Measurements from ENCODE around the gene CFAP299.
"Not testable (repeated sequence)": the region's sequence is repeated elsewhere in the genome, so short reads cannot be mapped to it uniquely, and the experiment has no call there.

CFAP299 gene

DNA sequence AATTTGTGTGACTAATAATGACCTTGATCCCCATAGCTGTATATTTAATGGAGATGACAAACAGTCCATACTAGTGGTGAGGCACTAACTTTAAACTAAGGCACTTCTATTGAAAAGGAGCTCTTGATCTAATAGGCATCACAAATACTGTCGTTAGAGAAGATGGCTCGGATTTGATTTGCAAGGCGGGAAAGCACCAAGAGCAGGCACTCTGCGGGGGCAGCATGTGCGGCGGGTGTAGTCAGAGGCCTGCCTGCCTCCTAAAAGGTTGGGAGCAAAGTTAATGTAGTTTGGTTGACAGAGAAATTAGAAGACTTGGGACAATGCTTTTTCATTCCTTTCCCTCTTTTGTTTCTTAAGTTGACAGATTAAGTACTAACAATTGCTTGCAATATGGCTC, 278.8 kb downstream of the CFAP299 start:
- no peak for DNase-seq

- DNase-seq: no peak
Measured at GRCh38 chr4:80615099-80615498, 279.6 kb downstream of the CFAP299 start.

DNA sequence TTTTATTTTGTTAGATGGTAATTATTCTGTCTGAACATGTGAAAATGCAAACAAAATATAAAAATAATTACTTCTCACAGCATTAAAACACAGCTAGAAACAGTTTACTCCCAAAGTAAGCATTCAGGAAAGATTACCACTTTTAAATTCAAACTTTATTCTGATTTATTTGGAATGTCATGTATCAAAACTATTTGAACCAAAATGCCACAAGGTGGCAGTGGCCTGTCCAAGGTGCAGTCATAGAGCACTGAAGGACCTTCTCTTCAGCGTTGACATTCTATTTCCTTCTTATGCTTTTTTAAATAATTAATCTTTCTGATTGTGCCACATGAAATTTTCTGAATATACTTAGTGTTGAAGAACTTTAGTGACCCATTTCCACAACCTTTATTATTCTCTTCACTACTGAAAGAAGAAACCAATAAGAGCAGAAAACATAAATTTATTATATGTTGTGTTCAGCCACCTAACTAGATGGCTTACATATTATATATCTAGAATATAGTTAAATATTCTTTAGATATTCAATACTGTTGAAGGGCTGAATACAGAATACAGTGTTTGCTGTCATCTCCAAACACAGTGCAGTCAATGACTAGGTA, 283.6 kb downstream of the CFAP299 start:
- DNase-seq: no peak

DNA sequence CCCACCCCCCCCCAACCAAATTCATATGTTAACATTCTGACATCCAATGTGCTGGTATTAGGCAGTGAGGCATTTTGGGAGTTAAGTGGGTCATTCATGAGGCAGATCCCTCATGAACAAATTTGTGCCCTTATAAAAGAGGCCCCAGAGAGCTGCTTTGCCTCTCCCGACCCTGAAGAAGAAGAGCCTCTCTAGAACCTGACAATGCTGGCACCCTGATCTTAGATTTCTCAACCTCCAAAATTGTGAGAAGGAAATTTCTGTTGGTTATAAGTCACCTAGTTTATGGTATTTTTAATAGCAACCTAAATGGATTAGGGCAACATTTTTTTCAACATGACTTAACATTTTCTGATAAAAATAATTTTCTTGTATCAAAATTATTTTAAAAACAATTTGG, 296.3 kb downstream of the CFAP299 start:
- no peak for DNase-seq

- no peak for DNase-seq
Measured at GRCh38 chr4:80637190-80637589, 301.7 kb downstream of the CFAP299 start.

GRCh38 chr4:80646061-80646460, 310.5 kb downstream of the CFAP299 start:
- DNase-seq: no peak

GRCh38 chr4:80655662-80656061, 320.1 kb downstream of the CFAP299 start:
- DNase-seq: no peak

DNA sequence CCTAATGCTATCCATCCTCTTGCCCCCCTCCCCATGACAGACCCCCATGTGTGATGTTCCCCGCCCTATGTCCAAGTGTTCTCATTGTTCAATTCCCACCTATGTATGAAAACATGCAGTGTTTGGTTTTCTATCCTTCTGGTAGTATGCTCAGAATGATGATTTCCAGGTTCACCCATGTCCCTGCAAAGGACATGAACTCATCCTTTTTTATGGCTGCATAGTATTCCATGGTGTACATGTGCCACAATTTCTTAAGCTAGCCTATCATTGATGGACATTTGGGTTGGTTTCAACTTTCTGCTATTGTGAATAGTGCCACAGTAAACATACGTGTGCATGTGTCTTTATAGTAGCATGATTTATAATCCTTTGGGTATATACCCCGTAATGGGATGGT, 334.6 kb downstream of the CFAP299 start:
- DNase-seq: not testable (repeated sequence)

- DNase-seq: no peak
Measured at GRCh38 chr4:80678413-80678812, 342.9 kb downstream of the CFAP299 start.

DNA sequence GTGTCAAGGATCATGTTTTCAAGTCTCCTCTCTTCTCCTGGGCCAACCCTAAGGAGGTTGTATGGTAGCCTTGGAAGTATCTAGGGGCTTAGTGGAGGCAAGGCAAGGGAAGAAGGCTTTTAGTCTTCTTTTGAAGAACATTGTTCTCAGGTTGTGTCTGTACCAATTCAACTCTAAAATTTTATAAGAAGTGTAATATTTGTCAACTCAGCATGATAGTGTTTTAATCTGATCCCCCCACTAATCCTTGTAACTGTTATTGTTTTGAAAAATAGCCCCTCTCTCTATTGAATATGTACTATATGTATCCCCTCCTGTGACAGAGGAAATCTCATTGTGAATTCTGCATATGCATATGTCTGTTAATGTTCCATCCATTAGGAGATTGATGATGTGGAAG, 345.4 kb downstream of the CFAP299 start:
- DNase-seq: no peak

DNA sequence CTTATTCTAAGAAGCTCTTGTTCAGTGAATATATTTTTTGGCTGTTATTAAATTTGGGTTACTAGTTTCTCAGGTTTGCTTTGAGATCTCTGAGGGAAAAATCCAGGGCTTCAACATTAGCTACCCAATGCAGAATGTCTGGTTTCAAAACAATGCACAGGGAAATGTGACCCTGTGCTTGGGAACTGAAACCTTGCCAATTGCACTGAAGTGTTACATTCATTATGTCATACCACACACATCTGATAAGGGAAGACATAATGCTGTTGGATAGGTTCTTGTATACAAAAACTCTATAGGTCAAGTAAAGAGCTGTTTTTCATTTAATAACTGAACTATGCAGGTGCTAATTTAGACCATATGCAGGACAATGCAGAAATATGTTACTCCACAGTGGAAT, 349.7 kb downstream of the CFAP299 start:
- DNase-seq: no peak

DNA sequence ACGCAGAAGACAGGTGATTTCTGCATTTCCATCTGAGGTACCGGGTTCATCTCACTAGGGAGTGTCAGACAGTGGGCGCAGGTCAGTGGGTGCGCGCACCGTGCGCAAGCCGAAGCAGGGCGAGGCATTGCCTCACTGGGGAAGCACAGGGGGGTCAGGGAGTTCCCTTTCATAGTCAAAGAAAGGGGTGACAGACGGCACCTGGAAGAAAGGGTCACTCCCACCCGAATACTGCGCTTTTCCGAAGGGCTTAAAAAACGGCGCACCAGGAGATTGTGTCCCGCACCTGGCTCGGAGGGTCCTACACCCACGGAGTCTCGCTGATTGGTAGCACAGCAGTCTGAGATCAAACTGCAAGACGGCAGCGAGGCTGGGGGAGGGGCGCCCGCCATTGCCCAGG, 352.2 kb downstream of the CFAP299 start:
- DNase-seq: not testable (repeated sequence)

DNA sequence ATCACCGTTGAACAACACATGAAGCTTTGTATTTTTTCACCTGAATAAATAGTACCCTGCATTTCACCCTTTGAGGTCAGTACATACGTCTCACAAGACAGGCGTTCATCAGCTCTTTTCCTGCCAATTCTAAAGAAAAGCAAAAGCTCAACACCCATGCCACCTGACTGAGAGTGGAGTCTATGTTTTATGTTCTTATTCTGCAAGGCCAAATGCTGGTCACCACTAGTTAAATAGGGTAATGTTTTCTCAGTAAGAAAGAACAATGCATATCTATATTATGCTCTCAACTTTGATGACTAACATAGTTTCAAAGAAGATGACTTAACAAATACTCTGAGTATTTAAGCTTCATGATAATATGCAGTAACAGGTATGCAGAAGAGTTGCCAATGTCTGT, 358.6 kb downstream of the CFAP299 start:
- no peak for DNase-seq

DNA sequence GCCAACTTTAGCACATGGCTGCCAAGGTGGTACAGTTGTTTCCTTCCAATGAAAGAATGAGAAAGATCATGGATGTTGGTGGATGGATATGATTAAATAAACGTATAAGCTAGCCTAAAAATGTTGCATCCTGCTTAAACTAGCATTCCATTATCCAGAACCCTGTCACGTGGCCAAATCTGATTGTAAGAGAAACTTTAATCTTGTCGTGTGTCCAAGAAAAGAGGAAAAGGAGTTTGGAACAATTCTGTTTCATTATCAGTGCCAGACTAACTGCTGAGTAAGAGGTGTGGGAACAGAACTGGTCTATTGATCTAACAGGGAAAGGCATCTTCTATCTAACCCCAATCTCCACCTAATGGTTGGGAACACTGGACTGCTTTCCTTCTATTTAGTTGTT, 369.8 kb downstream of the CFAP299 start:
- DNase-seq: no peak

- DNase-seq: no peak
Measured at GRCh38 chr4:80709082-80709869, 373.7 kb downstream of the CFAP299 start.

DNA sequence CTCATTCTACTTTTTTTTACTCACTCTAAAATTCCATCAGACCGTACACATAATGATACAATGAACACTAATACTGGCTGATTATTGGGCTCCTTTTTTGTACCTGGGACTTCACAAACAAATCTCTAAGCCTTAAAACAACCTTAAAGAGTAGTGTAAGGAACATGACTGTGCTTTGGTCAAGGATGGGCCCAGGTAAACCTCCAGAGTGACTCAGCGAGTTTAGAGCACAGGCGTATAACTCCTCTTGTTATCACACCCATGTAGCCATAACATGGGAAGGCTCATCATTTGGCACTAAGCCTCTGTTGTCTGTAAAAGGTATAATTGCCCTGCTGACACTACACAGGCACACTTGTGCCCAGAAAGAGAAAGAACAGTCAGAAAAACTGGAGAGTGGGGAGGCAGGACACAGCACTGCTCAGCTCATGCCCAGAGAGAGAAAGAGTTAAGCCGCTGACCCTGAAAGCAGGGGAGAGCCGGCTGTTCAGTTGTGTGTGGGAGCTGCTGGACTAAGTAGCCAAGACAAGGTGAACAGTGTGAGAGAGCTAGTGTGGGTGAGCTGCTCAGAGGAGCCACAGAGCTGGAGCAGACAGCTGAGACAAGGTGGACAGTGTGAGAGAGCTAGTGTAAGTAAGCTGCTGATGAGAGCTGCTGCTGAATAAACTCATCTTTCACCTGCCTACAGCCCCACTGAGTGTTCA, 375.4 kb downstream of the CFAP299 start:
- DNase-seq: no peak

- DNase-seq: no peak
Measured at GRCh38 chr4:80711956-80712355, 376.4 kb downstream of the CFAP299 start.

- DNase-seq: no peak
Measured at GRCh38 chr4:80713409-80713808, 377.9 kb downstream of the CFAP299 start.

DNA sequence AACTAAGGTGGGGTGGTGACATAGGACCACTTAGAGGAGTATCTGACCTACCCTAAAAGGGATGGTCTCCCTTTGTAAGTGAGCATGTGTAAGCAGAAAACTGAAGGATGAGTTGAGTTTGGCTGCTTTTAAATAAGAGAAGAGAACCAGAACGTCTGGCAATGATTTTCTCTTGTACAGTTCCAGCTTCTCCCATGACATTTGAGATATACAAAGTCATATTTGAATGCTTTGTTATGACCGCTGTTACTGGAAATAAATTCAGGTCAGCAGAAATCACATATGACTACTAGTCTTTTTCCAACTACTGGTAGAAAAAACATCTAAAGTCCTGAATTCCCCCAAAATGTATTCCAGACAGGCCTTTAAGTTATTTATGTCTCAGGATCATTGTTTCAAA, 381.7 kb downstream of the CFAP299 start:
- DNase-seq: no peak

DNA sequence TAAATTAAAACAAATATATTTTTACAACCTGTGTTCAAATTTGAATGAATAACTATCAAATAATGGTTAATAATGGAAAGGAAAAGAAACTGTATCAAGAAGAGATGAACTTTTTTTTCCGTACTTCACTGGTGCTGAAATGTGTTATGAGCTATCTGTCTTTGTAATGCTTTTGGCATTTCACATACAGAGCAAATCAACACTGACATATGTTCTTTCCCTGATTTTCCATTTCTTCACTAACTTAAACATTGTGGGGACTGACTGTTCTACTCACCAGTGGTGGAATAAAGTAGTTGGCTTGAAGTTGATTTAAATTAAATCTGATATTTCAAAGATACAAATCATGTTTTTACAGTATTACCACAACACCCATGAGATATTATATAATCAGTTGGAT, 390.9 kb downstream of the CFAP299 start:
- DNase-seq: no peak

DNA sequence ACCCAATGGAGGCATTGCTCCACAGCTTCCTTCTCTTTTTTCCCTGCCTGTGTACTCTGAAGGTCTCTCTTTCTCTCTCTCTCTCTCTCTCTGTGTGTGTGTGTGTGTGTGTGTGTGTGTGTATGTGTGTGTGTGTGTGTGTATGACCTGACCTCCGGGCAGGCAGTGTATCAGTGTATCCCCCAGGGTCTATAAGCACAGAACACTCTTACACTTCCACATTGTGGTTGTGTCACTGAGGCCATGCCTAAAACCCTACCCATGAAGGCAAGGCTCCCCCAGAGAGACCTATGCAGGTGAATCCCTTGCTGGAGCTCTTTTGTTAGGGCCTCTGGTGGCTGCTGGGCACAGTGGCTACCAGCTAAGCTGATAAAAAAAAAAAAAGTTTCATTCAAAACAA, 394.6 kb downstream of the CFAP299 start:
- DNase-seq: no peak

- no peak for DNase-seq
Measured at GRCh38 chr4:80731436-80731835, 395.9 kb downstream of the CFAP299 start.

- DNase-seq: no peak
Measured at GRCh38 chr4:80732010-80732409, 396.5 kb downstream of the CFAP299 start.

GRCh38 chr4:80740375-80740774, 404.8 kb downstream of the CFAP299 start:
- DNase-seq: no peak
